ENCODE data around the gene TTC28. TPM values are rescaled to one million over a fixed set of nuclear protein-coding genes. Genes with fewer than 3 reads are reported as not detected.

TTC28 gene
- polyA plus RNA-seq, 1 donor from 2014 or later = 14.8 TPM

GRCh38 chr22:28250036-28250695, 429.5 kb downstream of the TTC28 start:
- Histone ChIP-seq H3K4me2 (ENCODE audit: low read length) (no peak overlapping the region), H3K9me3 (ENCODE audit: low read length) (no peaks in the 10 kb centered on the region), H3K9me2 (ENCODE audit: insufficient read depth, low read length) (no peaks in the 10 kb centered on the region), H3K36me3 (ENCODE audit: insufficient read depth, low read length) (no peaks in the 10 kb centered on the region), H3K27me3 (ENCODE audit: insufficient read depth, low read depth, low read length) (no peaks in the 10 kb centered on the region), H2AFZ (ENCODE audit: low read depth, low read length) (no peak overlapping the region), H3K27ac (ENCODE audit: low read length) (no peak overlapping the region), H3F3A (ENCODE audit: insufficient read depth, low read length, poor library complexity, severe bottlenecking) (no peaks in the 10 kb centered on the region), H3K9ac (ENCODE audit: low read length) (no peak overlapping the region), H3K4me3 (ENCODE audit: low read length) (no peak overlapping the region), H3K79me2 (replicated peaks; ENCODE audit: insufficient read depth, low read length) (peaks cover 3% of the 10 kb centered on the region), H4K20me1 (ENCODE audit: insufficient read depth) (no peaks in the 10 kb centered on the region)
- TF ChIP-seq TAF1 (IDR thresholded peaks at IDR 0.05; ENCODE audit: low read depth) (no peak), MXI1 (conservative IDR thresholded peaks at IDR 0.05; ENCODE audit: poor library complexity, severe bottlenecking) (no peak), SMC3 (conservative IDR thresholded peaks at IDR 0.05; ENCODE audit: poor library complexity) (no peak), REST (IDR thresholded peaks at IDR 0.05; ENCODE audit: borderline replicate concordance) (no peak), CTCF (IDR thresholded peaks at IDR 0.05; ENCODE audit: poor library complexity, severe bottlenecking) (no peak), EZH2 (IDR thresholded peaks at IDR 0.05; ENCODE audit: borderline replicate concordance, insufficient read depth, low read length, poor library complexity, severe bottlenecking) (no peak), EP300 (conservative IDR thresholded peaks at IDR 0.05; ENCODE audit: poor library complexity, severe bottlenecking) (no peak), POLR2AphosphoS5 (IDR thresholded peaks at IDR 0.05) (no peak)

GRCh38 chr22:28249402-28249801, 430.2 kb downstream of the TTC28 start:
- Histone ChIP-seq H3K27me3 (ENCODE audit: insufficient read depth, low read depth, low read length) (no peaks in the 10 kb centered on the region), H3K4me2 (ENCODE audit: low read length) (no peak overlapping the region)
- TF ChIP-seq RAD21 (conservative IDR thresholded peaks at IDR 0.05) (no peak), POLR2AphosphoS5 (IDR thresholded peaks at IDR 0.05) (no peak), EP300 (conservative IDR thresholded peaks at IDR 0.05; ENCODE audit: poor library complexity, severe bottlenecking) (no peak), SMC3 (conservative IDR thresholded peaks at IDR 0.05; ENCODE audit: poor library complexity) (no peak), TAF1 (IDR thresholded peaks at IDR 0.05; ENCODE audit: low read depth) (no peak), MXI1 (conservative IDR thresholded peaks at IDR 0.05; ENCODE audit: poor library complexity, severe bottlenecking) (no peak), REST (IDR thresholded peaks at IDR 0.05; ENCODE audit: borderline replicate concordance) (no peak), EZH2 (IDR thresholded peaks at IDR 0.05; ENCODE audit: borderline replicate concordance, insufficient read depth, low read length, poor library complexity, severe bottlenecking) (no peak), CTCF (IDR thresholded peaks at IDR 0.05; ENCODE audit: poor library complexity, severe bottlenecking) (no peak)

More at GRCh38 chr22:28249402-28249801, 430.2 kb downstream of the TTC28 start:
- H3K79me2 ChIP-seq (replicated peaks; ENCODE audit: insufficient read depth, low read length) = peaks cover 3% of the 10 kb centered on the region
- no peaks in the 10 kb centered on the region for H3F3A ChIP-seq (ENCODE audit: insufficient read depth, low read length, poor library complexity, severe bottlenecking)
- H3K9me3 ChIP-seq (ENCODE audit: low read length) = no peaks in the 10 kb centered on the region
- H3K4me3 ChIP-seq (ENCODE audit: low read length) = no peak overlapping the region
- no peaks in the 10 kb centered on the region for H4K20me1 ChIP-seq (ENCODE audit: insufficient read depth)
- H3K27ac ChIP-seq (ENCODE audit: low read length) = no peak overlapping the region
- no peak overlapping the region for H3K9ac ChIP-seq (ENCODE audit: low read length)
- H3K9me2 ChIP-seq (ENCODE audit: insufficient read depth, low read length) = no peaks in the 10 kb centered on the region
- no peak overlapping the region for H2AFZ ChIP-seq (ENCODE audit: low read depth, low read length)
- H3K36me3 ChIP-seq (ENCODE audit: insufficient read depth, low read length) = no peaks in the 10 kb centered on the region

All from neural cell (in vitro differentiated cells).